ENCODE data around the gene SYNGR3.

DNA sequence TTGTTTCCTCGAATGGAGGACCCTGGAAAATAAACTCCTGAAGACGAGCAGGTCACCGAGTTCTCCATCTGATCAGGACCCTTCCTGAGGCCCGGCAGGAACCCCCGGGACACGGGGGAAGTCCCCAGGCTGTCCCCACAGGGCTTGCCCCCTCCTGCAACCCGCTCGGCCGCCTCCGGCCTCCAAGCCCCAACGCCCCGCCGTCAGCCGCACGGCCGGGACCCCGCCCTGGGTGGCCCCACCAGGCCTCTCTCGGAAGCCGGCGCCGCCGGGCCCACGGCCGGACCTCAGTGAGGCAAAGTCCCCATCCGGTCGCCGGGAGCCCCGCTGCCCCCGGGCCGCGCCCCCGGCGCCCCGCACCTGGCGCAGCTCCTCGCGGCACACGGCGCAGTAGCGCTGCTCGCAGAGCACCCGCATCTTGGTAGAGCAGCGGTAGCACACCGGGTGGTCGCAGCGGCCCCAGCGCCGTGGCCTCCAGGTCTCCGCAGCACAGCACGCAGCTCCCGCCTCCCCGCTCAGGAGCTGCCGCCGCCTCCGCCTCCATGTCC is 19.5 kb downstream of the SYNGR3 start:
- TF ChIP-seq, protein P1, sequence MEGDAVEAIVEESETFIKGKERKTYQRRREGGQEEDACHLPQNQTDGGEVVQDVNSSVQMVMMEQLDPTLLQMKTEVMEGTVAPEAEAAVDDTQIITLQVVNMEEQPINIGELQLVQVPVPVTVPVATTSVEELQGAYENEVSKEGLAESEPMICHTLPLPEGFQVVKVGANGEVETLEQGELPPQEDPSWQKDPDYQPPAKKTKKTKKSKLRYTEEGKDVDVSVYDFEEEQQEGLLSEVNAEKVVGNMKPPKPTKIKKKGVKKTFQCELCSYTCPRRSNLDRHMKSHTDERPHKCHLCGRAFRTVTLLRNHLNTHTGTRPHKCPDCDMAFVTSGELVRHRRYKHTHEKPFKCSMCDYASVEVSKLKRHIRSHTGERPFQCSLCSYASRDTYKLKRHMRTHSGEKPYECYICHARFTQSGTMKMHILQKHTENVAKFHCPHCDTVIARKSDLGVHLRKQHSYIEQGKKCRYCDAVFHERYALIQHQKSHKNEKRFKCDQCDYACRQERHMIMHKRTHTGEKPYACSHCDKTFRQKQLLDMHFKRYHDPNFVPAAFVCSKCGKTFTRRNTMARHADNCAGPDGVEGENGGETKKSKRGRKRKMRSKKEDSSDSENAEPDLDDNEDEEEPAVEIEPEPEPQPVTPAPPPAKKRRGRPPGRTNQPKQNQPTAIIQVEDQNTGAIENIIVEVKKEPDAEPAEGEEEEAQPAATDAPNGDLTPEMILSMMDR (IDR thresholded peaks at IDR 0.05; ENCODE audit: low read depth, low read length, poor library complexity, severe bottlenecking) = no peak
- no peak for TF ChIP-seq EZH2phosphoT487 (IDR thresholded peaks at IDR 0.05; ENCODE audit: borderline replicate concordance, low read length)
